Stimulated activated CD8-positive, alpha-beta memory T cell treated with anti-CD3 and anti-CD28 coated beads, Interleukin-12 subunit alpha, Interleukin-12 subunit beta, amount 100 ng/mL, for 1 hour (primary cell): ENCODE results near the gene TNFRSF1A.

Experiments used
- DNase-seq: peaks from one replicate; pipeline ENCODE4 v3.0.0-alpha.2; 2020; ENCODE audit warnings: low read depth

TNFRSF1A gene

GRCh38 chr12:6341417-6342139 is at the start of gene TNFRSF1A:
Gene TNFRSF1A (minus strand): TSS chr12:6342076. CDS start chr12:6341814, 262 bp downstream.
- DNase-seq: no peak

DNA sequence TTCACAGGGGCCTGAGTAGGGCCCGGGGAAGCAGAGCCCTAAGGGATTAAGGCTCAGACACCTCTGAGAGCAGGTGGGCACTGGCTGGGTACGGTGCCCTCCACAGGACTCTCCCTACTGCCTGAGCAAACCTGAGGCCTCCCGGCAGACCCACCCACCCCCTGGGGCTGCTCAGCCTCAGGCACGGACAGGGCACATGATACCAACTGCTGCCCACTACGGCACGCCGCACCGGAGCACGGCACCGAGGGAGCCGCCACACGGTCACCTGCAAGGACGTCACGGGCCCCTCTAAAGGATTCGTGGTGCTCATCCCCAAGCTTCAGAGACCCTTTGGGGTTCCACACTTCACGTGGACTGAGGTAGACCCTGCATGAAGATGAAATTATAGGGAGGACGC is 49.1 kb upstream of the TNFRSF1A start:
- DNase-seq: no peak

GRCh38 chr12:6390084-6390799 is 48.4 kb upstream of the TNFRSF1A start:
- DNase-seq: no peak

DNA sequence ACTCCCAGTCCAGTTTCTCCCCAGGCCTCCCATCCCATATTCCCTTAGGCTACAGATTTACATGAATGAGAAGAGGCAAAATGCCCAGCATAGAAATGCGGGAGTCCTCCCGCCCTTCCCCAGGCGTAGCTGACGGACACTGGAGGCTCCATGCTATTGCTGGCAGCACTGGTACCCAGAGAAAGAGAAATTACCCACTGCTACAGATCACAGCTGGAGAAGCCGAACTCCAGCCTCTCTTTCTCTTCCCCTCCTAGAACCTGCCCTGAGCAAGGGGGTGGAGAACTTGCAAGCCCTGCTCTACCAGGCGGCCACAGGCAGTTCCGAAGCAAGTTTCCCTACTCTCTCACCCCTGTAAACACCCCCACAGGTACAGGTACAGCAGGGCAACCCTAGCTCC is 45.7 kb upstream of the TNFRSF1A start:
- DNase-seq: no peak

DNA sequence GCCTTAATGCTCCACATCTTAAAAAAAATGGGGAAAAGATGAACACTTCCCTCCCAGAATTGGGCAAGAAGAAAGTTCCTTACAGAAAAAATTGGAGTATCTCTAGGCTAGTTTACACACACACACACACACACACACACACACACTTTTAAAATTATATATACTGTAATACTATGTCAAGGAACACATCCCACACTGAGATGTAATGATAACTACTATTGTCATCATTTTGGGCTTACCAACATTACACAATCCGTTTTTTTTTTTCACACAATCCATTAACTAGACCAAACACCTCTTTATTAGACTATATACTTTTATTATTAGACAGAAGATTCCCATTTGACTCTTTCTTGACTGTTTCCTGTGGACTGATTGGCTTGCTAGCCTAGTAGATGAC is 44.6 kb upstream of the TNFRSF1A start:
- no peak for DNase-seq

DNA sequence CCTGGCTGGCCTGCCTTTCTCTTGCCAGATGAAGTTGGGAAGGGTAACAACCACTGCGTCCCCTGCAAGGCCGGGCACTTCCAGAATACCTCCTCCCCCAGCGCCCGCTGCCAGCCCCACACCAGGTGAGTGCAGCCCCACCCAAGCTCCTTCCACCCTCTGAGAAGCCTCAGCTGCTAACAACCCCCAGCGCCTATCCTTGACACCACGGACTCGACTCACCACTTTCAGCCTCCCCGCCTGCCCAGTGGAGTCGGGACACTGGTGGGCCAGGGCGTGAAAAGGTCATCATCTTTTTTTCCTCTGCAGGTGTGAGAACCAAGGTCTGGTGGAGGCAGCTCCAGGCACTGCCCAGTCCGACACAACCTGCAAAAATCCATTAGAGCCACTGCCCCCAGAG is 44.2 kb upstream of the TNFRSF1A start:
- DNase-seq: no peak

- DNase-seq: no peak
Observed at GRCh38 chr12:6384499-6385436, 42.9 kb upstream of the TNFRSF1A start.

- no peak for DNase-seq
Observed at GRCh38 chr12:6383572-6384498, 42.0 kb upstream of the TNFRSF1A start, which contains the start of gene LTBR. Gene LTBR (plus strand): TSS chr12:6384162. CDS start chr12:6384359, 197 bp downstream.

GRCh38 chr12:6382982-6383381 is 41.1 kb upstream of the TNFRSF1A start:
- DNase-seq: no peak

- DNase-seq: no peak
Observed at GRCh38 chr12:6382371-6382770, 40.5 kb upstream of the TNFRSF1A start.

DNA sequence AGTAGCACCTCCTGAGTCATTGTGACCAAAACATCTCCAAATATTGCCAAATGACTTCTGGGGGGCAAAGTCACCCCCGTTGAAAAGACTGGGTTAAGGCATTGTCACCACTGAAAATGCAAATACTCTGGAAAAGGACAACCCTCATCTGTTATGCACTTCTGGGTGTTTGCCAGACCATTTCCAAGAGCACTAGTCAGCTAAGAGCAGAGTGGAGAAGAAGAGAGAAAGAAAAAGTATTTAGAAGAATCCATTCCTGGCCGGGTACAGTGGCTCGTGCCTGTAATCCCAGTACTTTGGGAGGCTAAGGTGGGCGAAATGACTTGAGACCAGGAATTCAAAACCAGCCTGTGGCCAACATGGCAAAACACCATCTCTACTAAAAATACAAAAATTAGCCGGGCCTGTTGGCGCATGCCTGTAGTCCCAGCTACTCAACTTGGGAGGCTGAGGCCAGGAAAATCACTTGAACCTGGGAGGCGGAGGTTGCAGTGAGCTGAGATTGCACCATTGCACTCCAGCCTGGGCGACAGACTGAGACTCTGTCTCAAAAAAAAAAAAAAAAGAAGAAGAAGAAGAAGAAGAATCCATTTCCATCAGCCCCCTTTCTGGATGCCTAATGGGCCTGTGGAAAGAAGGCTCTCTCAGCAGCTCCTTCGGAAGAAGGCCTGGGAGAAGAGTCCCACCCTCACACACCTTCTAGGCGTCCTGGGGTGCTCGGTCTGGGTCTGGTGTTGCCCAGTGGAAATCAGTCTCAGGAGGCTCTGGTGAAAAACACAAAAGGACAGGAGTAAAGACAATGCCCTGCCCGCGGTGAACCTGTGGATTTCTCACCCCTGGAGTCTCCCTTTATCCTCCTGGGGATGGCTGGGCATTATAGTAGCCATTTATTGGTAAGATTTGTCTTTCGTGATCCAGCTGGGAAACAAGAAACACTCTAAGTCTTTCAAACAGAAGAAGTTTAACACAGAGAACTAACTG is 38.6 kb upstream of the TNFRSF1A start:
- DNase-seq: no peak

DNA sequence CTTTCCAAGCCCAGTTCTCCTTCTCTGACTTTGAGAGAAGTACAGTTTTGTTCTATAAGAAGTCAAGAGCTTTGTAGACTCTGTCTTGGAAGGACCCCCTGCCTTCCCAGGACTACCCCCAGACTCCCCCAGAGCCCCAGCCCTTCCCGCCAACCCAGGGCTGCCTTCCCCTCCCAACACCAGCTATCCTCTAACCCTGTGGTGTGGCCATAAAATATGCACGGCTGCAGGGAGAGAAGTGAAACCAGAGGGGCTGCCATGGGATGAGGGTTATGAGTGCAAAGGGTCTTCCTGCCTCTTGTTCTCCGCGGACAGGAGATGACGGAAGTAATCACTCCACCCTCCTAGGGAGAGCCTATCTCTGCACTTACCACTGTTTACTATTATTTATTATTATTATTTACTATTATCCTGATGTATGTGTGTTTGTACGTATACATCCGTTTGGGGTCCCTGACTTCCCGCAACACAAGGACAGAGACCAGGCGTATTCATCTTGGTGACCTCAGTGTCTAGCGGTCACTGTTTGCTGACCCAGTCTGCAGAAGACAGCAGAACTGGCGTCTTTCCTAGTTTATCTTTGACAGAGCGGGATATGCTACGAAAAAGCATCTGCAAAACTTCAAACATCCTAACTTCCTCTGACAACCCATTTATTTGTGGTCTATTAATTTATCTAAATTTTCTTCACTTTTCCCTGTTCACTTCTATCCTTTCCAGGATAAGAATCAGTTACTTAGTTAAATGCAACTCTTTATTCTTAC is 37.0 kb upstream of the TNFRSF1A start:
- no peak for DNase-seq

GRCh38 chr12:6377667-6377994 is 35.8 kb upstream of the TNFRSF1A start:
- DNase-seq: no peak

GRCh38 chr12:6376870-6377666 is 35.2 kb upstream of the TNFRSF1A start:
- DNase-seq: no peak

- no peak for DNase-seq
Observed at GRCh38 chr12:6376079-6376869, 34.4 kb upstream of the TNFRSF1A start.

- no peak for DNase-seq
Observed at GRCh38 chr12:6375269-6376078, 33.6 kb upstream of the TNFRSF1A start, which contains the start of gene SCNN1A. Gene SCNN1A (minus strand): TSS chr12:6375563. CDS start chr12:6374783, 780 bp downstream.

GRCh38 chr12:6374786-6375160 is 32.9 kb upstream of the TNFRSF1A start:
- no peak for DNase-seq
